ENCODE results near the gene TMEM126B. TPM values are rescaled to one million over a fixed set of nuclear protein-coding genes. Genes with fewer than 3 reads are reported as not detected.

Gene TMEM126B
- total and polyA plus RNA-seq, 2 donors (not counting 3 experiments of a cell fraction or from before 2014, with no cell fraction given) = 51.2 to 53.7 TPM

GRCh38 chr11:85643191-85643614, 14.8 kb downstream of the TMEM126B start:
- peaks cover 4% of the 10 kb centered on the region for H3K4me1 ChIP-seq (ENCODE audit: control insufficient read depth, extremely low read depth, insufficient read depth, low read length)
- DNase-seq (ENCODE audit: low read depth, low spot score) (no peak), FAIRE-seq (no peak)
- no peaks in the 10 kb centered on the region for H4K20me1 ChIP-seq (replicated peaks; ENCODE audit: control insufficient read depth, extremely low read depth, insufficient read depth, low read length)
- TF ChIP-seq POLR2A (IDR thresholded peaks at IDR 0.05; ENCODE audit: low read depth, low read length) (no peak), EZH2 (IDR thresholded peaks at IDR 0.05; ENCODE audit: borderline replicate concordance, low read depth, low read length, severe bottlenecking) (no peak), CTCF (IDR thresholded peaks at IDR 0.05; ENCODE audit: extremely low read depth in 1 of 2, insufficient read depth in 1 of 2, low read depth in 1 of 2, low read length in 2 of 2) (no peak), MYC (IDR thresholded peaks at IDR 0.05; ENCODE audit: low read depth, low read length) (no peak), GATA2 (IDR thresholded peaks at IDR 0.05; ENCODE audit: insufficient read depth, insufficient read length, low read depth, low read length) (no peak), JUN (IDR thresholded peaks at IDR 0.05; ENCODE audit: borderline replicate concordance, insufficient read depth, insufficient read length, low read depth) (no peak)
- ChIA-PET CTCF (no interaction called here), POLR2A (no interaction called here)
- H3K9me3 ChIP-seq (replicated peaks; ENCODE audit: control insufficient read depth, insufficient read depth, low read length) = no peaks in the 10 kb centered on the region
- dilution Hi-C loops (cut with MboI; ENCODE audit: extremely low pct_ligation_motif_present, low sequenced_read_pairs) = no loop called here
- H3K79me2 ChIP-seq (ENCODE audit: control insufficient read depth, insufficient read depth, low read length) = peaks cover 3% of the 10 kb centered on the region
- no TSS peak for BruUV-seq (replicated peaks)
- intact Hi-C loops (cut with micrococcal nuclease) = no loop called here
- no peak overlapping the region for H3K4me3 ChIP-seq (replicated peaks in 1 of 3; ENCODE audit: insufficient read depth in 1 of 3, low read depth in 1 of 3, low read length in 3 of 3)
- no peaks in the 10 kb centered on the region for H3K36me3 ChIP-seq (ENCODE audit: control insufficient read depth in 2 of 2, extremely low read depth in 1 of 2, insufficient read depth in 2 of 2, low read length in 2 of 2)
- peaks cover 11 to 34% of the 10 kb centered on the region in 2 experiments for H3K27me3 ChIP-seq (ENCODE audit: control insufficient read depth in 2 of 2, insufficient read depth in 2 of 2, low read length in 2 of 2)
- no peaks in the 10 kb centered on the region for H3K9me1 ChIP-seq (replicated peaks; ENCODE audit: control insufficient read depth, extremely low read depth, insufficient read depth, low read length)
- no peak overlapping the region for H3K4me2 ChIP-seq (ENCODE audit: insufficient read depth, low read length)
- H3K27ac ChIP-seq (ENCODE audit: insufficient read depth, low read depth, low read length) = no peak overlapping the region
- H3K9ac ChIP-seq (replicated peaks; ENCODE audit: extremely low read depth, insufficient read depth, low read length) = no peak overlapping the region
- no peak overlapping the region for H2AFZ ChIP-seq (ENCODE audit: low read depth, low read length)

All from endothelial cell of umbilical vein (primary cell).